GM23248 (cell line): Measurements from ENCODE around the gene CLDN22. TPM values are rescaled to one million over a fixed set of nuclear protein-coding genes. Genes with fewer than 3 reads are reported as not detected.
A peak's percentile ranks its signal among the peaks of the same experiment; 100 is the strongest.

Experiments used
- DNase-seq: peaks from one replicate; pipeline ENCODE4 v3.0.0-alpha.2; 2015
- H2AFZ ChIP-seq: fragments of 200-600 bp; sonication (generic); 2 replicates; pipeline ENCODE4 v1.6.1; 2016; ENCODE audit warnings: antibody characterized with exemption
- H3F3A ChIP-seq: fragments of 200-600 bp; sonication (generic); 2 replicates; pipeline ENCODE4 v1.6.1; 2016; ENCODE audit warnings: mild to moderate bottlenecking, antibody characterized with exemption, mixed run types; ENCODE audit not compliant: insufficient read depth
- H3K27ac ChIP-seq: fragments of 200-600 bp; sonication (generic); 2 replicates; pipeline ENCODE4 v1.5.1; 2016; ENCODE audit warnings: mild to moderate bottlenecking
- H3K27me3 ChIP-seq: fragments of 200-600 bp; sonication (generic); replicated peaks from 2 replicates; pipeline ENCODE4 v1.6.1; 2016; ENCODE audit warnings: mild to moderate bottlenecking; ENCODE audit not compliant: insufficient read depth
- H3K36me3 ChIP-seq: fragments of 200-600 bp; sonication (generic); 2 replicates; pipeline ENCODE4 v1.6.1; 2016; ENCODE audit warnings: low read depth, mild to moderate bottlenecking
- H3K4me1 ChIP-seq: fragments of 200-600 bp; sonication (generic); 2 replicates; pipeline ENCODE4 v1.6.1; 2016; ENCODE audit warnings: mild to moderate bottlenecking; ENCODE audit not compliant: insufficient read depth
- H3K4me2 ChIP-seq: fragments of 200-600 bp; sonication (generic); one replicate; pipeline ENCODE4 v1.6.1; 2016; ENCODE audit warnings: mild to moderate bottlenecking; ENCODE audit not compliant: unreplicated experiment
- H3K4me3 ChIP-seq: fragments of 200-600 bp; sonication (generic); 2 replicates; pipeline ENCODE4 v1.5.1; 2016; ENCODE audit warnings: mild to moderate bottlenecking
- H3K79me2 ChIP-seq: fragments of 200-600 bp; sonication (generic); 2 replicates; pipeline ENCODE4 v1.6.1; 2016; ENCODE audit warnings: mild to moderate bottlenecking; ENCODE audit not compliant: insufficient read depth
- H3K9ac ChIP-seq: fragments of 200-600 bp; sonication (generic); 2 replicates; pipeline ENCODE4 v1.6.1; 2016; ENCODE audit warnings: mild to moderate bottlenecking
- H3K9me2 ChIP-seq: fragments of 200-600 bp; sonication (generic); 2 replicates; pipeline ENCODE4 v1.6.1; 2016; ENCODE audit warnings: mixed run types, mild to moderate bottlenecking, moderate library complexity; ENCODE audit not compliant: insufficient read depth
- H3K9me3 ChIP-seq: fragments of 200-600 bp; sonication (generic); one replicate; pipeline ENCODE4 v1.6.1; 2017; ENCODE audit warnings: low read depth
- H4K20me1 ChIP-seq: fragments of 200-600 bp; sonication (generic); 2 replicates; pipeline ENCODE4 v1.6.0; 2016; ENCODE audit not compliant: insufficient read depth
- EZH2 ChIP-seq: fragments of 200-600 bp; sonication (generic); IDR thresholded peaks from 2 replicates; pipeline ENCODE4 v1.6.1; 2018; ENCODE audit warnings: antibody characterized with exemption, mild to moderate bottlenecking; ENCODE audit not compliant: insufficient read depth, poor library complexity, severe bottlenecking
- EZH2phosphoT487 ChIP-seq: fragments of 200-600 bp; sonication (generic); IDR thresholded peaks from 2 replicates; pipeline ENCODE4 v1.6.1; 2018; ENCODE audit warnings: antibody characterized with exemption, moderate library complexity, mild to moderate bottlenecking, low read depth; ENCODE audit not compliant: insufficient read depth
- WGBS, 2 experiments: methylation state at CpG; one replicate each; pipeline ENCODE4 v1.1.6; 2015 to 2017; ENCODE audit warnings: low lambda C conversion rate in 2 of 2, low coverage in 1 of 2; ENCODE audit errors: missing lambda C conversion rate in 2 of 2; 5-methylcytosine and 5-hydroxymethylcytosine counted together
- in situ Hi-C: fragments of 300-500 bp; cut with MboI; formaldehyde crosslinking; loops from 2 replicates; pipeline ENCODE4 v1.15.0; 2020
- polyA plus RNA-seq: library from polyadenylated mRNA; unstranded; fragments of >200 nt; fragmentation: Nextera tagmentation; extraction: Ambion mirVana; gene quantifications from 2 replicates; pipeline ENCODE4 v1.2.1, GENCODE V29; 2016
- total RNA-seq: library from RNA; depleted of rRNA; stranded (reverse); fragments of >200 nt; shearing (Covaris generic); gene quantifications from 2 replicates; pipeline ENCODE4 v1.2.3, GENCODE V29; 2014

Gene CLDN22
- total and polyA plus RNA-seq, 2 experiments from 2014 or later = not detected

DNA sequence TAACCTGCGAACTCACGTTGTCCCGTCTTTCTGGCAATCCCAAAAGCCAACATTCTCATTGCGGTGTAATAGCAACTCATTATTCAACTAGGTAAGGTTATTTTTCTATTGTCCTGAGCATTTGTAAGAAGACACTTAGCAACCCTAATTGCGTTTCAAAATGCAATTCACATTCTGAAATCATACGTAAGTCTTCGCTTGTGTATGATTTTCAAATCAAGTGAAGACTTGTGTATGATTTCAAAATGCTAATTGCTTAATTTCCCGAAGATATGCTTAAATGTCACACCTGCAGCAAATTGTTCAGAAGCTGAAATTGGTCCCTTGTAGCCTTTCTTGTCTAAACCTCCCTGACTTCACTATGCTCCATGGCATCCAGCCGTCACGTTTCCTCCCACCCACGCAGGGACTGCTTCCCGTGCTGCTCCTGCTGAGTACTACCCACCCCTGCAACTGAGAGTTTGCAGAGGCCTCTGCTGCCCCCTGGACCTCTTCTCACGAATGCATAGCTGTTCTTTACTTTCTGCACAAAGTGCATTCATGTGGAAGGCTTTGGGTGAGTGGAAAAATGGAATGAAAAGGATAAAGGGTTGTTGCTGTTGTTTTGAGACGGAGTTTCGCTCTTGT, 43.0 kb upstream of the CLDN22 start:
- Histone ChIP-seq H3K9ac (no peak overlapping the region), H3K27ac (no peak overlapping the region), H3K4me3 (no peak overlapping the region), H2AFZ (no peak overlapping the region), H3K4me1 (peaks cover 15% of the 10 kb centered on the region), H3K9me2 (no peaks in the 10 kb centered on the region), H4K20me1 (no peaks in the 10 kb centered on the region), H3K79me2 (no peaks in the 10 kb centered on the region), H3K36me3 (no peaks in the 10 kb centered on the region), H3K9me3 (no peaks in the 10 kb centered on the region), H3F3A (peaks cover 17% of the 10 kb centered on the region), H3K27me3 (no peaks in the 10 kb centered on the region), H3K4me2 (no peak overlapping the region)
- DNase-seq = peak; percentile 64
- no peak for TF ChIP-seq EZH2phosphoT487
- TF ChIP-seq EZH2 = no peak
- in situ Hi-C loops = no loop called here
- 66 to 67% methylated on average over 15 of the region's 15 CpGs for WGBS, 2 experiments

- Histone ChIP-seq H4K20me1 (no peaks in the 10 kb centered on the region), H3K4me2 (no peak overlapping the region), H3K4me3 (no peak overlapping the region), H3K79me2 (no peaks in the 10 kb centered on the region), H3K27me3 (no peaks in the 10 kb centered on the region), H3K36me3 (no peaks in the 10 kb centered on the region), H2AFZ (no peak overlapping the region), H3K9me2 (no peaks in the 10 kb centered on the region), H3K27ac (no peak overlapping the region), H3K9ac (no peak overlapping the region), H3F3A (peaks cover 17% of the 10 kb centered on the region), H3K4me1 (peaks cover 15% of the 10 kb centered on the region), H3K9me3 (no peaks in the 10 kb centered on the region)
- in situ Hi-C loops = no loop called here
- DNase-seq = no peak
- no peak for TF ChIP-seq EZH2phosphoT487
- no peak for TF ChIP-seq EZH2
- 85 to 86% methylated on average over 4 of the region's 4 CpGs for WGBS, 2 experiments
These were observed 42.0 kb upstream of the CLDN22 start for GRCh38 chr4:183362036-183362435.

GRCh38 chr4:183360161-183360919, 40.3 kb upstream of the CLDN22 start:
- Histone ChIP-seq H3K27ac (peak overlapping the region; percentile 75), H4K20me1 (no peaks in the 10 kb centered on the region), H3F3A (peaks cover 27% of the 10 kb centered on the region), H3K4me3 (no peak overlapping the region), H3K27me3 (no peaks in the 10 kb centered on the region), H3K36me3 (no peaks in the 10 kb centered on the region), H3K9ac (peak overlapping the region; percentile 53), H3K79me2 (no peaks in the 10 kb centered on the region), H3K4me1 (peaks cover 21% of the 10 kb centered on the region), H2AFZ (peak overlapping the region; percentile 29), H3K9me2 (no peaks in the 10 kb centered on the region), H3K9me3 (no peaks in the 10 kb centered on the region), H3K4me2 (peak overlapping the region; percentile 25)
- peak; percentile 71 for DNase-seq
- TF ChIP-seq EZH2phosphoT487 = no peak
- no peak for TF ChIP-seq EZH2
- 30 to 33% methylated on average over 11 of the region's 11 CpGs for WGBS, 2 experiments
- in situ Hi-C loops = no loop called here

- WGBS, 2 experiments = 89 to 90% methylated on average over 12 to 13 of the region's 13 CpGs
- H3F3A ChIP-seq = peaks cover 33% of the 10 kb centered on the region
- H3K4me3 ChIP-seq = no peak overlapping the region
- no peak overlapping the region for H3K9ac ChIP-seq
- H4K20me1 ChIP-seq = no peaks in the 10 kb centered on the region
- H3K27me3 ChIP-seq = no peaks in the 10 kb centered on the region
- H2AFZ ChIP-seq = no peak overlapping the region
- DNase-seq = no peak
- no peaks in the 10 kb centered on the region for H3K79me2 ChIP-seq
- H3K9me2 ChIP-seq = no peaks in the 10 kb centered on the region
- H3K9me3 ChIP-seq = no peaks in the 10 kb centered on the region
- in situ Hi-C loops = no loop called here
- H3K27ac ChIP-seq = no peak overlapping the region
- no peak overlapping the region for H3K4me2 ChIP-seq
- TF ChIP-seq EZH2phosphoT487 = no peak
- TF ChIP-seq EZH2 = no peak
- peaks cover 26% of the 10 kb centered on the region for H3K4me1 ChIP-seq
- H3K36me3 ChIP-seq = no peaks in the 10 kb centered on the region
These were observed 38.2 kb upstream of the CLDN22 start for GRCh38 chr4:183358215-183358755.
